Measurements from ENCODE around the gene MAN1A2.

GRCh38 chr1:117499071-117499470 lies 131.8 kb downstream of the MAN1A2 start:
- TF ChIP-seq CTCF (IDR thresholded peaks at IDR 0.05 in 2 of 3, conservative IDR thresholded peaks at IDR 0.05 in 1 of 3; ENCODE audit: control insufficient read depth in 2 of 3, extremely low read depth in 1 of 3, insufficient read depth in 1 of 3, low read depth in 3 of 3, low read length in 3 of 3) (no peak), SUZ12 (IDR thresholded peaks at IDR 0.05; ENCODE audit: unreplicated experiment) (no peak), CREB1 (IDR thresholded peaks at IDR 0.05; ENCODE audit: low read depth) (no peak), SMAD1 (IDR thresholded peaks at IDR 0.05; ENCODE audit: low read depth, partially characterized antibody) (no peak), CHD1 (IDR thresholded peaks at IDR 0.05; ENCODE audit: low read depth, low read length) (no peak), POLR2A (IDR thresholded peaks at IDR 0.05; ENCODE audit: low read depth, low read length) (no peak), CBFB (IDR thresholded peaks at IDR 0.05; ENCODE audit: low read depth) (no peak), ATF7 (IDR thresholded peaks at IDR 0.05; ENCODE audit: low read depth) (no peak), CREM (IDR thresholded peaks at IDR 0.05; ENCODE audit: low read depth) (no peak), NRF1 (conservative IDR thresholded peaks at IDR 0.05; ENCODE audit: low read depth, low read length) (no peak)
